Activated gamma-delta T cell treated with anti-CD3 and anti-CD28 coated beads, Interleukin-2, amount 50 U/mL, for 16 hours (primary cell): Measurements from ENCODE around the gene PLAGL1.

Experiments
- DNase-seq: peaks from one replicate; pipeline ENCODE4 v3.0.0-alpha.2; 2020; ENCODE audit warnings: low read depth

The PLAGL1 gene

GRCh38 chr6:143966312-143966711 lies 41.7 kb downstream of the PLAGL1 start:
- no peak for DNase-seq

GRCh38 chr6:143965503-143966171 lies 42.4 kb downstream of the PLAGL1 start:
- no peak for DNase-seq

- no peak for DNase-seq
These were observed 43.4 kb downstream of the PLAGL1 start for GRCh38 chr6:143964674-143965081.

GRCh38 chr6:143963158-143963919 lies 44.7 kb downstream of the PLAGL1 start:
- DNase-seq, result no peak

DNA sequence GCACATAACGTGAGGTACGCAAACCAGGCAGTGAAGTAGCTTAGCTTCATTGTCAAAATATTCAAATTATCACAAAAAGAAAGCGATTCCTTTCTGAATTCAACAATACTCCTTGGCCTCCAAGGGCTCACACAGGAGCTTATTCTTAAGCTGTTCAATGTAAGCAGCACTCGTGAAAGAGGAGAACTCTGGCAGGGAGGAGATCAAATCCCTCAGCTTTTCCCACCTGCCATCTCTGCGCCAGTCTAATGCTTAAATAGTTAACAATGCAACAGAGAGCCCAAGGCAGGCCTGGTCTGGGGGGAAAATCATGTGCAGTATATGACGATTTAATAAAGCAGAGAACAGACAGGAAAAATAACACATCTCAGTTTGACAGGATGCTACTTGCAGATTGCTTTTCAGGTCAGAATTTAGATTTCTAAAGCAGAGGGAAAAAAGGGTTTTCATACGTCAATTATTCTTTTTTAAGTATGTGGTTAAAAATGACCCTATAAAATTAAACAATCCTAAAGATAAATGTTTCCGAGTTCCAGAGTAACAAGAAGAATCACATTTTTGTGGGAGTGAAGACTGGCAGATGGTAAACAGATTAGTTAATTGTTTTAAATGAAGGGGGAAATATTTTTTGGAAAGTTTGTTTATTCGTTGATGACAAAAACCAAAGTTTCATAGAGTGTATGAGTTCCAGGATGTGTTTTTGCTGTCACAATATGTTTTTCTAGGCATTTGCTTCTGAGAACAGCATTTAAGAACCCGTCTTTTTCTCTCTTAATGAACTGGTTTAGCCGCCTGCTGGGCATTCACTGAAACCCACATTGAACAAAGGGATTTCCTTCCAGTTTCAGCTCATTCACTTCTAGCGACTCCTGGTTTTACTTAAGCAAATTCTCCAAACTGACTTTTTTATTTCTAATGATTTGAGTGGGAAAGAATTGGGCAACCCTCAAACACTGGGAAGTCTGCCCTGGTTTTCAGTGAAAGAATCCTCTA lies 45.9 kb downstream of the PLAGL1 start:
- no peak for DNase-seq

- no peak for DNase-seq
These were observed 47.0 kb downstream of the PLAGL1 start for GRCh38 chr6:143961066-143961465.

DNA sequence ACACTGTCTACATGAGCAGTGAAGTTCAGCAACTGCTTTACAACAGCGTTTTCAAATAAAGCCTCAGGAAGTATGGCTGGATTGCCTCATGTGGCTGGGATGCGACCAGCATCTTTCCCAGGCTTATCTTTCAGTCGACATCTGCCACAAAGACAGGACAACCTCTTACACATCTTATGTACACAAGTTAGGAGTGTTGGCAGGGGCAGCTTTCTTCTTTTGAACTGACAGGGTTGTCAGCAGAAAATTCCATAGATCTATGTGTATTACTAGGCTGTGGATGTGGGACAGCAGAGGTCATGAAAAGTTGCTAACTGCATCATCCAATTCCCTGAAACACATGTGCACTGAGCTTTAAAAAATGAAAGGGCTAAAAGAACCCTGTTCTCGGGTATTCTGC lies 48.1 kb downstream of the PLAGL1 start:
- no peak for DNase-seq

- DNase-seq, result no peak
These were observed 49.1 kb downstream of the PLAGL1 start for GRCh38 chr6:143958839-143959399.

- no peak for DNase-seq
These were observed 50.3 kb downstream of the PLAGL1 start for GRCh38 chr6:143957679-143958274.

DNA sequence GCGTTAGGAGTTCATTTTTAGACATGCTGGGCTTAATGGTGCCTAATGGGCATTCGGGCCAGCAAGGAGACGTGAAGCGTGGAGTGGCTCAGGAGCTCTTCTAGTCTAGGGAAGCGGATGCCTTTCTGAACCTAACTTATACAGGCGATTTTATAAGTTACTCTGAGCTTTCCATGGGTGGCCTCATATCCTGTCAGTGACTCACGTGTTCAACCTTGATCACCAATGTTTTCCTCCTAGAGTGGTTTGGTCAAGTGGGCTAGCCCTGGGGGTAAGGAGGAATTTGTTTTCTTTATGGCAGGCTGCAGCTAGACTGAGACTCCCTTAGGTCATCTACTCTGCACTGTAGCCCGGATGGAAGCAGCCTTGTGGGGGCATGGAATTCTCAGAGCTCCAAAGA lies 52.1 kb downstream of the PLAGL1 start:
- no peak for DNase-seq

GRCh38 chr6:143953922-143954321 lies 54.1 kb downstream of the PLAGL1 start:
- no peak for DNase-seq

- DNase-seq, result no peak
These were observed 54.9 kb downstream of the PLAGL1 start for GRCh38 chr6:143952947-143953701.

- DNase-seq, result no peak
These were observed 55.8 kb downstream of the PLAGL1 start for GRCh38 chr6:143952060-143952778.

- DNase-seq, result no peak
These were observed 57.2 kb downstream of the PLAGL1 start for GRCh38 chr6:143950875-143951274.

DNA sequence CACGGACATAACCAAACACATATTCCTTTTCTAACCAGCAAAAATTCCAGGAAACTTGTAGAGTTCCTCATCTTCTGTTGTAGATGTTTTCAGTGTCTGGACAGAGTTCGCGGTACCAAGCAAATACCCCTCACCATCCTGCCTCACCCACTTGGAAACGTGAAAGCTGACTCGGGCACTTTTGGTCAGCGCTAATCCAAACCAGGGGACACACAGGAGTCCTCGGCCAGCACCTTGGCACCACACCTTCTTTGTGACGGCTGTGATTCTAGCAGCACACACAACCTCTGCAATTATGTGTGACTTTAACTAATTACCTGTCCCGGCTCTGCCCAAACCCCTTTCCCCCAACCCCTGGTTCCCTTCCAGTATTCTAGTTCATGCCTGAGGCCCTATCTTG lies 58.1 kb downstream of the PLAGL1 start:
- no peak for DNase-seq

GRCh38 chr6:143949535-143949934 lies 58.5 kb downstream of the PLAGL1 start:
- no peak for DNase-seq

- no peak for DNase-seq
These were observed 59.9 kb downstream of the PLAGL1 start for GRCh38 chr6:143948208-143948607.

- peak; percentile 27 for DNase-seq
These were observed 66.0 kb downstream of the PLAGL1 start for GRCh38 chr6:143941852-143942627.

- peak; percentile 30 for DNase-seq
These were observed 68.0 kb downstream of the PLAGL1 start for GRCh38 chr6:143940011-143940597.
